HG03378 (cell line): Measurements from ENCODE around the gene LPAR2.
"Not testable (repeated sequence)": the region's sequence is repeated elsewhere in the genome, so short reads cannot be mapped to it uniquely, and the experiment has no call there.

Experiments used
- ATAC-seq: cut with Tn5 transposase; IDR thresholded peaks from one replicate; pipeline ENCODE4 v1.9.1; 2021; ENCODE audit warnings: mild to moderate bottlenecking, moderate library complexity; ENCODE audit not compliant: unreplicated experiment

Gene LPAR2

GRCh38 chr19:19602136-19602712 lies 25.8 kb downstream of the LPAR2 start:
- ATAC-seq = no peak

DNA sequence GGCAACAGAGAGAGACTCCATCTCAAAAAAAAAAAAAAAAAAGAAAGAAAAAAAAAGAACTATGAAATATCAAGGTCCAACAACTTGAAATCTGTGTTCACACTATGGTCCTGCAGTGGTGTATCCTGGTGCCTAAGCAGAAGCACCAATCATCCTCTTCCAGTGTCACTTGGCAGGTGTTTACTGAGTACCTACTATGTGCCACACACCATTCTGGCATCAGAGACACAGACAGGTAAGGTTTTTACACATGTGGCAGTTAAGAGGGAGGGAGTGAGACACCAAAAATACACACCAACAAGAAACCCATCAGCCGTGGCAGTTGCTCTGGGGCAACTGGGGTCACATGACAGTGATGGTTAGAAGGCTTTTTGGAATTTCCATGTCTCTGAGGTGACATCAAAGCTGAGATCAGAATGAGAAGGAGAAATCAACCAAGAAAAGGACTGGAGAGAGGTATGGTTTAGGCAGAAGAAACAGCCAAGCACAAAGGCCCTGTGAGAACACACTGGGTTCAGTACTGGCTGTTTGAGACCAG lies 27.2 kb downstream of the LPAR2 start:
- no peak for ATAC-seq

DNA sequence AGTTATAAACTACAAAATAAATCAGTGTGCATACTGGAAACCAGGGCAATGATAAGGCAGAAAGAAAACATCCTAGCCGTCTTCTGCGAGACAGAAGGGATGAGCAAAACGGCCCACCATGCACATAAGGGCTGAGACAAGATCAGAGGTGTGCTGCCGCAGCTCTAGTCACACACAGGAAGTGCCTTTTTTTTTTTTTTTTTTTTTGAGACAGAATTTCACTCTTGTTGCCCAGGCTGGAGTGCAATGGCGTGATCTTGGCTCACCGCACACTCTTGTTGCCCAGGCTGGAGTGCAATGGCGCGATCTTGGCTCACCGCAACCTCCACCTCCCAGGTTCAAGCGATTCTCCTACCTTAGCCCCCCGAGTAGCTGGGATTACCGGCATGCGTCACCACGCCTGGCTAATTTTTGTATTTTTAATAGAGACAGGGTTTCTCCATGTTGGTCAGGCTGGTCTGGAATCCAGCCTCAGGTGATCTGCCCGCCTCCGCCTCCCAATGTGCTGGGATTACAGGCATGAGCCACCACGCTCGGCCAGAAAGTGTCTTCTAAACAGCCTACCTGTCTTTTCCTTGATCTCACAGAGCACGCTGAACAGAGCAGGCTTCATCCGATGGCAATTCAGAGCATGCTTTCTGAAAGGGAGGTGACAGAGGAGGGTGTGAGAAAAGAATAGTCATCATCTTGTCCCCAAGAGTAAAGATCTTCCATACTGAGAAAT lies 29.1 kb downstream of the LPAR2 start:
- ATAC-seq = not testable (repeated sequence)

- peak; percentile 72 for ATAC-seq
Observed at GRCh38 chr19:19597809-19598306, 30.2 kb downstream of the LPAR2 start.

DNA sequence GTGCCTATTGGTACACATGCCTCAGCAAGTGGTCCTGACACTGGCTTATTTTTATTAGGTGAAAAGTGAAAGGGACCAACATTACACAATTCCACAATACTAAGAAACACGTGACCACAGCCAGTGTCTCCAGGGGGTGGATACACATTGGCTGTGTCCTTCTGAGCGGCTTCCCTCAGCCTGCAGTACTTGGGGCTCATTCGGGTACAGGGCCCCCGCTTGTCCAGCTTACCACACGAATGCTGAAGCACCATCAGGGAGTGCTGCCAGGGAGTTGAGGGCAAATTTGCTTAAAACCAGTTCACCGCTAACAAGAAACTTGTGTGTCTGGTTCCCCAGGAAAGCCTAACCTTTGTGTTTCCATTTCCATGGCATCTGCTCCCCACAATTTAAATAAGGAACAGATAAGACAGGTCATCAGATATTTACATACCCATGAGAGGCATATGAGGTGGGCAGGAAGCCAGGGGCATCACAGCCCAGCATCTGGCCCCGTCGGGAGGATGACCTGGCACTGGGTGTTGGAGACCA lies 32.8 kb downstream of the LPAR2 start:
- ATAC-seq = no peak

GRCh38 chr19:19594381-19594780 lies 33.6 kb downstream of the LPAR2 start:
- ATAC-seq = no peak

- no peak for ATAC-seq
Observed at GRCh38 chr19:19592690-19593089, 35.3 kb downstream of the LPAR2 start.

DNA sequence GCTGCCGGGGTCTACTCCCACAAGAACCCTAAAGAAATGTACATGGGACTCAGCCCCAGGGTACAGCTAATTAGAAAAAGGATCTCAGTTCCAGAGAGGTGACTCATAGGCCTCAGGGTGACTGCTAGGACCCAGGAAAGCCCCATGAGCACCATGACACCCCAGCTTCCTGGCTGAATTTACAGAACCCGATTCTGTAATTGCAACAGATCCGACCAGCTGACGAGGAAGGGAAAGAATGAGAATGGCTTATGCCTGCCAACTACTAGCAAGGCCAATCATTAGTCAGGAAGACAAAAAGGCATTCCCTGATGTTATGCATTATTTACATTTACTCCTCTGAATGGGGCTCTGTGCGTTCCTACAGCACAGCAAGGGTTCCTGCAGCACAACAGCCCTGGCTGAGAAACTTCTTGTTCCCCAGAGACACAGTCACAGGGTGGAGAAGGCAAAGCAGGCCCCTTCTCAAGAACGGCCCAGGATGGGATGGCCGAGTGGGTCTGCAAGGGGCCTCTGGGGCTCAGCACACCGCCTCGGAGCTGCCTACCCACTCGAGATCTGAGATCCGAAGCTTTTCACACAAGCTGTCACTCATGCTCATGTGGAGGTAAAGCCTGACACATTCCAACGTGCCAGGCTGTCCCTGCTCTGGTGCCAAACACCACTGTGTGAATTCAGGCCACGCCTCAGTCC lies 36.7 kb downstream of the LPAR2 start:
- ATAC-seq = peak; percentile 60

DNA sequence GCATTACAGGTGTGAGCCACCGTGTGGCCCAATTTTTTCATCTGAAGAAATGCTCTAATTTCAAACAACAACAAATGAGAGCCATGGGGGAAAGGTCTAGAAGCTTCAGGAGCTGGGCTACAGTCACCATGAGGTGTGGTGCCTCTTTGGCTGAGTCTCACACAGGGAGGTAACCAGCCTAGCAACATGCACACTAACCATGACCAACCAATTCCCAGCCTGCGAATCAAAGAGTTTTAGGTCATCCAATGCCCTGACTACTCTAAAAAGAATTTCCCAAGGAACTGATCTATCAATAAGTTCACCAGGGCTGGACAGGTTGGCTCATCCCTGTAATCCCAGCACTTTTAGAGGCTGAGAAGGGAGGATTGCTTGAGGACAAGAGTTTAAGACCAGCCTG lies 39.5 kb downstream of the LPAR2 start:
- ATAC-seq = no peak

DNA sequence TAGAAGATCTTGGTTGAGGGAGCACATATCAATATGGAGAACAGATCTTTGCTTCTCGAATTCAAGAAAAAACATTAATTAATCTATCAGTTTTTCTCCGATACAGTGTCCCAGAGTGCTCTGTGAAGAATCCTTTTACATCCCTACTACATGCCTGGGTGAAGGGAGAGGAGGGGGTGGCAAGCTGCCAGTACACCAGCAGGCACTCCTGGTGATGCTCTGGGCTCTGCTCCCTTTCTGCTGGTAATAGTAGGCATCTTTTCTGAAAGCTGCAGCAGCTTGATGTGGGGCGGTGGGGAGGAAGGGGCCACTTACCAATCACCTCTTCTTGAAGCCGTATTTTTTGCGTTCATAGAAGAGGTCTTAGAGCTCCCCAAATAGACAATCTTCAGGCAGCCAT lies 40.2 kb downstream of the LPAR2 start:
- ATAC-seq = no peak

DNA sequence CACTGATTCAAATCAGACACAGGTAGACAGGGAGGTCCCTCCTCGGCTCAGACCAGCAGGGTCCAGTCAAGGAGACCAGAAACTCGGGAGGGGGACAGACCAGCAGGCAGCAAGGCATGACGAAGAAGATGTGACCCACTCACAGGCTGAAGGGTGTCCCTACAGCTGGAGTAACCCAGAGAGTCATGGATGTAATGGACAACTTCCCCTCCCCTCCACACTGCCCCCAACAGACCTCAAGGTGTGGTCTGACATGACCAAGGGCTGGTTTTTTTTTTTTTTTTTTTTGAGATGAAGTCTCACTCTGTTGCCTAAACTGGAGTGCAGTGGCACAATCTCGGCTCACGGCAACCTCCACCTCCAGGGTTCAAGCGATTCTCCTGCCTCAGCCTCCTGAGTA lies 43.7 kb downstream of the LPAR2 start:
- ATAC-seq = no peak

DNA sequence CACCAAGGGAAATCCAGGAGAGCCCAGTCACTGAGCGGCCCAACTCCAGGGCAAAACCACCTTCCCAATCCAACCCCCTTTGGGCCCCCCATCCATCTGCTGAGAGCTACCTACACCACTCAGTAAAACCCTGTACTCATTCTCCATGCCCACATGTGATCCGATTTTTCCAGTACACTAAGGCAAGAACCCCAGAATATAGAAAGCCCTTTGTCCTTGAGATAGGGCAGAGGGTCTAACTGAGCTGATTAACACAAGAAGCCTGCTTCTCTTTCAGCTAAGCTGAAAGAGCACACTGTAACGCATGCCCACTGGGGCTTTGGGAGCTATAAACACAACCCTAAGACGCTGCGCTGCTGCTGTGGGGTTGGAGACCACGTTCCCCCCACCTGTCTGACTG lies 45.5 kb downstream of the LPAR2 start:
- no peak for ATAC-seq

GRCh38 chr19:19581391-19581790 lies 46.6 kb downstream of the LPAR2 start:
- ATAC-seq = no peak

DNA sequence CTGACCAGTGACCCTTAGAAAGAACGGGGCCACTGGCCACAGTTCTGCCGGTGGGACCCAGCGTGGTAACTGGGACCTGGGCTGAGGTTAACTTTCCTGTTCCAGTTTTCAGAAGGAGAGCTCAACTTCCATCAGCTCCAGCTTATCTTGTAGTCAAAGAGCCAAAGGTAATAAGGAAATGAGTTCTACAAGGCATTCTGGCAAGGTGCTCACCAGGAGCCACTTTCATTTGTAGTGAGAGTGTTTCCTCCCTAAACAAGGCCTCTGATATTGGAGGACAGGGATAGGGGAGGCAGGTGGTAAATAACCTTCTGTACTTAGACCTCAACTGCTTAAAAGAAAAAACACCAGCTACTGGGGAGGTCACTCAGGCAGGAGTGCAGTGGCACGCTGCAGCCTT lies 47.6 kb downstream of the LPAR2 start:
- no peak for ATAC-seq

GRCh38 chr19:19579533-19580361 lies 48.3 kb downstream of the LPAR2 start:
- ATAC-seq = no peak

DNA sequence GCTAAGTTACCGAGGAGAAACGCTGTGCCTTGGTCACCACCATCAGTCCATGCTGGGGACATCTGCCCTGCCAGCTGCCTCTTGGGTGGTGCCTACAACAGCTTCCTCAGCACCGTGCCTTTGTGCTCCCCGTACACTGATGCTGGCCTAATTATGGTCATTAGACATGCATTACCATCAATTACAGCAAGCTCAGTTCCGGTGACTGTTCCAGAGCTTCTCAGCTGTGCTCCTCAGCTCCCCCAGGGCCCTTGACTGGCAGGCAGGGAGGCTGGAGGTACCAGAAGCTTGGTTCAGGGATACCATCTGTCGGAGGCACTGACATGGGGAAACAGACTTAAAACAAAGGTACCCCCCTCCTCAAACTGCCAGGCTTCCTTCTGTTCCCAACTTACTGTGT lies 49.8 kb downstream of the LPAR2 start:
- no peak for ATAC-seq

DNA sequence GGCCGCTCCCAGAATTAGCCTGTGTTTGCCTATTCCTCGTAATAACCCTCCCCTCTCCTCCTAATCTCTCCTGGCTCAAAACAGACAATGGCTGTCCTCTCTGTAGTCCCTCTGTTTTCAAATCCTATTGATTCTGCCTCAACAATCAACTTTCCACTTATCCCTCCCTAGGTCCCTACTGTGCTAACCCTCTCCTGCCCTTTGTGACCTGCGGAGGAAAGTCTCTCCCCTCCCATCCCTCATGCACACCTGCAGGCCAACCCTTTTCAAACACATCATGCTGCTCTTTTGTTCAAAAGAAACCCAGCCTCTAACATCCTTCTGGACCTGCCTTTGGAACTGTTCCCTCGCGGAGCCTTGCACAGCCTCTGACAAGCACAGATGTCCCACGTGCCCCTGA lies 52.6 kb downstream of the LPAR2 start:
- ATAC-seq = no peak
